ENCODE data around the gene GINS1. TPM values are rescaled to one million over a fixed set of nuclear protein-coding genes. Genes with fewer than 3 reads are reported as not detected.
"Not testable (repeated sequence)": the region's sequence is repeated elsewhere in the genome, so short reads cannot be mapped to it uniquely, and the experiment has no call there.

GINS1 gene
- total and polyA plus RNA-seq, 2 of the 13 experiments (the other 11 are each of a cell fraction or from before 2014, with no cell fraction given), result 14.6 to 59.9 TPM

DNA sequence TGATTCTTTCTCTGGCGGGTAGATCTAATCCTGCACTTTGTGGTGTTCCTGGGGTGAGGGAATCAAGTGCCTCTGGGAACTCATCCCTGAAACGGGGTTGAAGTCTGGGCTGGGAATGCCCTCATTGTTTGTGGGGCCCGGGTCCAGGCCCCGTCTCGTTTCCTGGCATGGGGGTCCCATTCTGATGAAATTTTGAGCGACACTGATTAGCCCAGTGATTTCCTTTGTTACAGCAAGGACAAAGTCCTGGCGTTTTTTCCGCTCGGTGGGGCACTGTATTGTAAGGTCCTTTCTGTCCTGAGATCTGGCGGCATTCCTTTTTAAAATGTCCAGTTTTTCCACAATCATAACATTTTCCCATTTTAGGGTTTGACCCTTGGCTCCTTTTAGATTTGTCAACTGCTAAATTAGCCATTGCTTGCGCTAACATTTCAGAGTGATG lies 7.2 kb upstream of the GINS1 start (continued):
- TF ChIP-seq RNF219 (CRISPR knock-in tag; IDR thresholded peaks at IDR 0.05) (0 out of 2 replicates have a peak, but pooled peaks have one; percentile 52), ZNF7 (CRISPR knock-in tag; IDR thresholded peaks at IDR 0.05) (peak; percentile 87), HNF4G (IDR thresholded peaks at IDR 0.05; ENCODE audit: borderline replicate concordance, low read depth, low read length) (0 out of 2 replicates have a peak, but pooled peaks have one; percentile 27), SOX6 (CRISPR knock-in tag; IDR thresholded peaks at IDR 0.05) (peak; percentile 57), CEBPG (CRISPR knock-in tag; IDR thresholded peaks at IDR 0.05) (peak; percentile 4; the same call in 1 of the 2 replicates)
- TF ChIP-seq HNF4G (CRISPR knock-in tag; IDR thresholded peaks at IDR 0.05; ENCODE audit: borderline replicate concordance, low read depth); SOX6 (IDR thresholded peaks at IDR 0.05): not testable (repeated sequence)
- TF ChIP-seq, protein P1, sequence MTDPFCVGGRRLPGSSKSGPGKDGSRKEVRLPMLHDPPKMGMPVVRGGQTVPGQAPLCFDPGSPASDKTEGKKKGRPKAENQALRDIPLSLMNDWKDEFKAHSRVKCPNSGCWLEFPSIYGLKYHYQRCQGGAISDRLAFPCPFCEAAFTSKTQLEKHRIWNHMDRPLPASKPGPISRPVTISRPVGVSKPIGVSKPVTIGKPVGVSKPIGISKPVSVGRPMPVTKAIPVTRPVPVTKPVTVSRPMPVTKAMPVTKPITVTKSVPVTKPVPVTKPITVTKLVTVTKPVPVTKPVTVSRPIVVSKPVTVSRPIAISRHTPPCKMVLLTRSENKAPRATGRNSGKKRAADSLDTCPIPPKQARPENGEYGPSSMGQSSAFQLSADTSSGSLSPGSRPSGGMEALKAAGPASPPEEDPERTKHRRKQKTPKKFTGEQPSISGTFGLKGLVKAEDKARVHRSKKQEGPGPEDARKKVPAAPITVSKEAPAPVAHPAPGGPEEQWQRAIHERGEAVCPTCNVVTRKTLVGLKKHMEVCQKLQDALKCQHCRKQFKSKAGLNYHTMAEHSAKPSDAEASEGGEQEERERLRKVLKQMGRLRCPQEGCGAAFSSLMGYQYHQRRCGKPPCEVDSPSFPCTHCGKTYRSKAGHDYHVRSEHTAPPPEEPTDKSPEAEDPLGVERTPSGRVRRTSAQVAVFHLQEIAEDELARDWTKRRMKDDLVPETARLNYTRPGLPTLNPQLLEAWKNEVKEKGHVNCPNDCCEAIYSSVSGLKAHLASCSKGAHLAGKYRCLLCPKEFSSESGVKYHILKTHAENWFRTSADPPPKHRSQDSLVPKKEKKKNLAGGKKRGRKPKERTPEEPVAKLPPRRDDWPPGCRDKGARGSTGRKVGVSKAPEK (CRISPR knock-in tag; IDR thresholded peaks at IDR 0.05; ENCODE audit: borderline replicate concordance), result 0 out of 2 replicates have a peak, but pooled peaks have one; percentile 59
- TF ChIP-seq, protein P2, sequence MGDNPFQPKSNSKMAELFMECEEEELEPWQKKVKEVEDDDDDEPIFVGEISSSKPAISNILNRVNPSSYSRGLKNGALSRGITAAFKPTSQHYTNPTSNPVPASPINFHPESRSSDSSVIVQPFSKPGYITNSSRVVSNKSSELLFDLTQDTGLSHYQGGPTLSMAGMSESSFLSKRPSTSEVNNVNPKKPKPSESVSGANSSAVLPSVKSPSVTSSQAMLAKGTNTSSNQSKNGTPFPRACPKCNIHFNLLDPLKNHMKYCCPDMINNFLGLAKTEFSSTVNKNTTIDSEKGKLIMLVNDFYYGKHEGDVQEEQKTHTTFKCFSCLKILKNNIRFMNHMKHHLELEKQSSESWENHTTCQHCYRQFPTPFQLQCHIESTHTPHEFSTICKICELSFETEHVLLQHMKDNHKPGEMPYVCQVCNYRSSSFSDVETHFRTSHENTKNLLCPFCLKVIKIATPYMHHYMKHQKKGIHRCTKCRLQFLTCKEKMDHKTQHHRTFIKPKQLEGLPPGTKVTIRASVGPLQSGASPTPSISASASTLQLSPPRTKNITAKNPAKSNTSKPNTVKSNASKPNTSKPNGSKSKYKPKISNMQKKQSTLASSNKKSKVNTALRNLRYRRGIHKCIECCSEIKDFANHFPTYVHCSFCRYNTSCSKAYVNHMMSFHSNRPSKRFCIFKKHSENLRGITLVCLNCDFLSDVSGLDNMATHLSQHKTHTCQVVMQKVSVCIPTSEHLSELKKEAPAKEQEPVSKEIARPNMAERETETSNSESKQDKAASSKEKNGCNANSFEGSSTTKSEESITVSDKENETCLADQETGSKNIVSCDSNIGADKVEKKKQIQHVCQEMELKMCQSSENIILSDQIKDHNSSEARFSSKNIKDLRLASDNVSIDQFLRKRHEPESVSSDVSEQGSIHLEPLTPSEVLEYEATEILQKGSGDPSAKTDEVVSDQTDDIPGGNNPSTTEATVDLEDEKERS (CRISPR knock-in tag; IDR thresholded peaks at IDR 0.05), result peak; percentile 71; the same call in 1 of the 2 replicates

All from HepG2 (cell line).